Neuronal stem cell (in vitro differentiated cells): ENCODE measurements around the gene ARMC2.

Source experiments
- DNase-seq: peaks from one replicate; pipeline ENCODE4 v3.0.0-alpha.2; 2013; ENCODE audit warnings: low spot score
- H2AFZ ChIP-seq: one replicate; pipeline ENCODE4 v1.6.1; 2013; ENCODE audit warnings: mild to moderate bottlenecking, low read length, inconsistent platforms
- H2AK5ac ChIP-seq: 2 replicates; pipeline ENCODE4 v1.6.1; 2013; ENCODE audit warnings: low read depth, mild to moderate bottlenecking, inconsistent platforms, low read length, moderate library complexity, mixed read lengths
- H2BK120ac ChIP-seq: 2 replicates; pipeline ENCODE4 v1.6.1; 2013; ENCODE audit warnings: low read depth, mild to moderate bottlenecking, inconsistent platforms, low read length, moderate library complexity, mixed read lengths
- H2BK12ac ChIP-seq: one replicate; pipeline ENCODE4 v1.6.1; 2013; ENCODE audit warnings: low read length, inconsistent platforms
- H2BK15ac ChIP-seq: 2 replicates; pipeline ENCODE4 v1.6.1; 2013; ENCODE audit warnings: mild to moderate bottlenecking, low read length, inconsistent platforms, mixed read lengths
- H2BK5ac ChIP-seq: one replicate; pipeline ENCODE4 v1.6.1; 2013; ENCODE audit warnings: inconsistent platforms, mild to moderate bottlenecking, low read length, moderate library complexity
- H3K14ac ChIP-seq: one replicate; pipeline ENCODE4 v1.6.1; 2013; ENCODE audit warnings: low read length, inconsistent platforms
- H3K18ac ChIP-seq: 2 replicates; pipeline ENCODE4 v1.6.1; 2013; ENCODE audit warnings: low read length, inconsistent platforms
- H3K23ac ChIP-seq: 2 replicates; pipeline ENCODE4 v1.6.1; 2013; ENCODE audit warnings: low read depth, mild to moderate bottlenecking, mixed read lengths, low read length, inconsistent platforms; ENCODE audit not compliant: poor library complexity
- H3K27ac ChIP-seq: replicated peaks from 3 replicates; pipeline ENCODE4 v1.5.1; 2013; ENCODE audit warnings: low read length, inconsistent platforms
- H3K27me3 ChIP-seq, 3 experiments: 2 replicates each; pipeline ENCODE4 v1.6.1; 2013; ENCODE audit warnings: low read length in 3 of 3, mild to moderate bottlenecking in 2 of 3, inconsistent platforms in 1 of 3, low read depth in 1 of 3, mixed read lengths in 1 of 3, moderate library complexity in 1 of 3; ENCODE audit not compliant: control insufficient read depth in 3 of 3, insufficient read depth in 3 of 3
- H3K36me3 ChIP-seq, 2 donors: replicated peaks in 1 of 2; 2 replicates each; pipeline ENCODE4 v1.6.1; 2013; ENCODE audit warnings: low read length in 2 of 2; ENCODE audit not compliant: control insufficient read depth in 2 of 2, insufficient read depth in 2 of 2
- H3K4ac ChIP-seq: 2 replicates; pipeline ENCODE4 v1.6.1; 2013; ENCODE audit warnings: inconsistent platforms, mild to moderate bottlenecking, low read length, moderate library complexity
- H3K4me1 ChIP-seq, 2 donors: 1 replicate in 1 of 2; 2 replicates in 1 of 2; pipeline ENCODE4 v1.6.1; 2013; ENCODE audit warnings: low read length in 2 of 2, low read depth in 1 of 2; ENCODE audit not compliant: control insufficient read depth in 2 of 2, insufficient read depth in 1 of 2
- H3K4me2 ChIP-seq: one replicate; pipeline ENCODE4 v1.6.1; 2013; ENCODE audit warnings: mild to moderate bottlenecking, low read length, inconsistent platforms; ENCODE audit not compliant: insufficient read depth, poor library complexity, severe bottlenecking
- H3K4me3 ChIP-seq, 2 donors: 2 replicates each; pipeline ENCODE4 v1.5.1; 2013; ENCODE audit warnings: low read length in 2 of 2, mild to moderate bottlenecking in 2 of 2, inconsistent platforms in 1 of 2, moderate library complexity in 1 of 2
- H3K79me1 ChIP-seq: one replicate; pipeline ENCODE4 v1.6.1; 2013; ENCODE audit warnings: low read depth, mild to moderate bottlenecking, inconsistent platforms, low read length, moderate library complexity
- H3K9ac ChIP-seq: one replicate; pipeline ENCODE4 v1.6.1; 2013; ENCODE audit warnings: mild to moderate bottlenecking, low read depth, low read length, inconsistent platforms; ENCODE audit not compliant: poor library complexity
- H3K9me3 ChIP-seq, 2 donors: replicated peaks in 1 of 2; 2 replicates each; pipeline versions ENCODE3 to v1.6.1; 2013; ENCODE audit warnings: low read length in 2 of 2, mild to moderate bottlenecking in 2 of 2, inconsistent platforms in 1 of 2, low read depth in 1 of 2, mixed read lengths in 1 of 2, moderate library complexity in 1 of 2; ENCODE audit not compliant: control insufficient read depth in 2 of 2, insufficient read depth in 1 of 2
- H4K8ac ChIP-seq: one replicate; pipeline ENCODE4 v1.6.1; 2013; ENCODE audit warnings: low read depth, mild to moderate bottlenecking, inconsistent platforms, low read length, moderate library complexity
- H4K91ac ChIP-seq: one replicate; pipeline ENCODE4 v1.6.1; 2013; ENCODE audit warnings: low read length, low read depth, mild to moderate bottlenecking, inconsistent platforms; ENCODE audit not compliant: poor library complexity
- WGBS, 2 donors: extraction: QIAGEN DNeasy Blood & Tissue Kit; methylation state at CpG; one replicate each; pipeline ENCODE4 v1.1.7; 2013; ENCODE audit warnings: missing lambda C conversion rate in 2 of 2, mixed read lengths in 1 of 2; ENCODE audit not compliant: insufficient read length in 2 of 2, insufficient replicate concordance in 1 of 2; ENCODE audit errors: extremely low coverage in 2 of 2; 5-methylcytosine and 5-hydroxymethylcytosine counted together

ARMC2 gene

GRCh38 chr6:108805611-108806167, 42.5 kb upstream of the ARMC2 start:
- Histone ChIP-seq H3K36me3 (no peaks in the 10 kb centered on the region), H3K27me3 (peaks cover 0 to 21% (median 0%) of the 10 kb centered on the region in 3 experiments), H3K4ac (no peak overlapping the region), H3K4me2 (no peak overlapping the region), H3K27ac (no peak overlapping the region), H2BK120ac (no peak overlapping the region), H2BK15ac (no peak overlapping the region), H2AFZ (no peak overlapping the region), H4K8ac (no peak overlapping the region), H3K14ac (no peak overlapping the region), H3K4me1 (peaks cover 0 to 1% of the 10 kb centered on the region in 2 donors), H3K9ac (no peak overlapping the region), H3K4me3 (no peak overlapping the region), H3K9me3 (no peaks in the 10 kb centered on the region), H2BK12ac (no peak overlapping the region), H4K91ac (no peak overlapping the region), H3K18ac (no peak overlapping the region), H2BK5ac (no peak overlapping the region), H3K23ac (no peak overlapping the region), H3K79me1 (no peaks in the 10 kb centered on the region), H2AK5ac (no peak overlapping the region)
- DNase-seq, result no peak
- WGBS, 2 donors, result no CpG with 5 or more reads among the region's 5 CpGs

DNA sequence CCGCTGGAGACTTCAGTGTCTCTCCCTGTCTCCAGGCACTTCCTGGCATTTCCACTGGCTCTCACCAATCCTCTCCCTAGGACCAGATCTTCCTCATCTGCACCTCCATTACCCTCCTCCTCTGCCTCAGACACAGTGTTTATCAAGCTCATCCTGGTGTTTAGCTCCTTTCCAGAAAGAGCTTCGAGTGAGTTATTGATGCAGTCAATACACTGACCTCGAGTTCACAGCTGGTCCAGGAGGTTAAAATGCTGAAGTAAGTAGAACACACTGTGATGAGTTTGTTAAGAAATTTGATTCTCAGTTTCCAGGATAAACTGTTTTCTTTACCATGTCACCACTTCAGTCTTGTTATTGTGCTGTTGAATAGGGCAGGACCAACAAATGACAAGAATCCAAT, 42.1 kb upstream of the ARMC2 start:
- Histone ChIP-seq H4K91ac (no peak overlapping the region), H3K4ac (no peak overlapping the region), H3K36me3 (no peaks in the 10 kb centered on the region), H2BK120ac (no peak overlapping the region), H4K8ac (no peak overlapping the region), H3K4me2 (no peak overlapping the region), H2AFZ (no peak overlapping the region), H3K18ac (no peak overlapping the region), H3K27ac (no peak overlapping the region), H2AK5ac (no peak overlapping the region), H3K23ac (no peak overlapping the region), H2BK5ac (no peak overlapping the region), H3K79me1 (no peaks in the 10 kb centered on the region), H3K9ac (no peak overlapping the region), H2BK15ac (no peak overlapping the region), H3K14ac (no peak overlapping the region), H2BK12ac (no peak overlapping the region), H3K4me1 (no peaks in the 10 kb centered on the region), H3K4me3 (no peak overlapping the region), H3K27me3 (peaks cover 0 to 24% (median 0%) of the 10 kb centered on the region in 3 experiments), H3K9me3 (no peaks in the 10 kb centered on the region)
- WGBS, 2 donors, result no CpG with 5 or more reads among the region's 3 CpGs
- no peak for DNase-seq

- Histone ChIP-seq H2AK5ac (no peak overlapping the region), H3K4me2 (no peak overlapping the region), H2BK12ac (no peak overlapping the region), H3K27me3 (peaks cover 0 to 20% (median 0%) of the 10 kb centered on the region in 3 experiments), H3K18ac (no peak overlapping the region), H4K8ac (no peak overlapping the region), H3K4me1 (no peaks in the 10 kb centered on the region), H3K36me3 (no peaks in the 10 kb centered on the region), H3K27ac (no peak overlapping the region), H3K23ac (no peak overlapping the region), H2AFZ (no peak overlapping the region), H3K79me1 (no peaks in the 10 kb centered on the region), H3K4ac (no peak overlapping the region), H3K9ac (no peak overlapping the region), H2BK120ac (no peak overlapping the region), H2BK15ac (no peak overlapping the region), H4K91ac (no peak overlapping the region), H2BK5ac (no peak overlapping the region), H3K9me3 (no peaks in the 10 kb centered on the region), H3K14ac (no peak overlapping the region), H3K4me3 (no peak overlapping the region)
- no peak for DNase-seq
- no CpG with 5 or more reads among the region's 4 CpGs for WGBS, 2 donors
These were observed 41.6 kb upstream of the ARMC2 start for GRCh38 chr6:108806665-108807064.

GRCh38 chr6:108807928-108808327, 40.3 kb upstream of the ARMC2 start:
- no peak for DNase-seq
- Histone ChIP-seq H3K9ac (no peak overlapping the region), H2BK5ac (no peak overlapping the region), H3K79me1 (no peaks in the 10 kb centered on the region), H4K8ac (no peak overlapping the region), H3K4ac (no peak overlapping the region), H3K18ac (no peak overlapping the region), H2BK120ac (no peak overlapping the region), H3K23ac (no peak overlapping the region), H2AFZ (no peak overlapping the region), H3K14ac (no peak overlapping the region), H4K91ac (no peak overlapping the region), H3K36me3 (no peaks in the 10 kb centered on the region), H2AK5ac (no peak overlapping the region), H3K27me3 (peaks cover 0 to 20% (median 0%) of the 10 kb centered on the region in 3 experiments), H3K27ac (no peak overlapping the region), H2BK15ac (no peak overlapping the region), H3K4me2 (no peak overlapping the region), H3K4me3 (no peak overlapping the region), H3K4me1 (no peaks in the 10 kb centered on the region), H2BK12ac (no peak overlapping the region), H3K9me3 (no peaks in the 10 kb centered on the region)
- WGBS, 2 donors, result no CpG with 5 or more reads among the region's 3 CpGs
